Measurements from ENCODE around the gene LAMC2. TPM values are rescaled to one million over a fixed set of nuclear protein-coding genes. Genes with fewer than 3 reads are reported as not detected.

LAMC2 gene
- total and polyA plus RNA-seq, 2 of the 13 experiments (the other 11 are each of a cell fraction or from before 2014, with no cell fraction given): 0.03 TPM; not detected in 1

DNA sequence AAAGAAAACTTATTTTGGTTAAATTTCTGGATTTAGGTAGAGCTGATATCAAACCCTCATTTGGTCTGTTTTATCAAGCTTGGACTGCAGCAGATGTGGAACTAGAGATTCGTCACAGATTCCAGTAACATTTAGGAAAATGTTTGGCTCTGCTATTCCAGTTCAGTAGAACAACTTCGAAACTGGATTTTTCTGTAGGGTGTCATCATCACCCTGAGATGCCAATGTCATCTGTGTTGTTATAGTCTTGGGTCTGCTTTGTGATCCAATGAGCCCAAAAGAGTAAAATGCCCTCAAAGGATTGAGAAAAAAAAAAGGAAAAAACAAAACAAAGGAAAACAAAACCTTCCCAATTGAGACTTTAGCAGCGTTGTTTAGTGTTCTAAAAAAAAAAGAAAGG lies 55.4 kb downstream of the LAMC2 start:
- FAIRE-seq: no peak
- CTCF ChIA-PET (ENCODE audit: low intra/inter-chr PET ratio, low total read pairs): no interaction called here

More for the DNA sequence above, 55.4 kb downstream of the LAMC2 start:
- Histone ChIP-seq H3K27me3 (ENCODE audit: control insufficient read depth in 1 of 2, insufficient read depth in 2 of 2, low read length in 2 of 2) (peaks cover 0 to 12% of the 10 kb centered on the region in 2 experiments; a peak in 2 of 5 replicates), H3K79me2 (ENCODE audit: insufficient read depth, low read length) (no peaks in the 10 kb centered on the region), H3K4me1 (ENCODE audit: insufficient read depth, low read length) (no peaks in the 10 kb centered on the region), H3K4me3 (replicated peaks in 1 of 3; ENCODE audit: insufficient read depth in 1 of 3, low read depth in 2 of 3, low read length in 3 of 3) (no peak overlapping the region), H3K36me3 (replicated peaks in 1 of 2; ENCODE audit: control insufficient read depth in 1 of 2, insufficient read depth in 2 of 2, low read length in 2 of 2) (no peaks in the 10 kb centered on the region), H2AFZ (ENCODE audit: low read length) (no peak overlapping the region), H3K9ac (ENCODE audit: insufficient read depth, low read depth, low read length) (no peak overlapping the region), H3K9me3 (ENCODE audit: low read length) (no peaks in the 10 kb centered on the region), H3K27ac (ENCODE audit: extremely low read length, insufficient read depth, low read length) (no peak overlapping the region), H3K4me2 (ENCODE audit: low read depth, low read length) (no peak overlapping the region), H4K20me1 (ENCODE audit: insufficient read depth, low read length) (no peaks in the 10 kb centered on the region)
- 0% methylated on average over 3 of the region's 3 CpGs for WGBS (ENCODE audit: low lambda C conversion rate)
- POLR2A ChIA-PET: no interaction called here
- in situ Hi-C loops (cut with HindIII; ENCODE audit: extremely low pct_ligation_motif_present, low pct_unique_long_range_greater_than_20kb) (no loop called here), intact Hi-C loops (cut with micrococcal nuclease; ENCODE audit: unreplicated experiment) (no loop called here)
- BruUV-seq (replicated peaks): no TSS peak
- DNase-seq (ENCODE audit: low spot score) (no peak), ATAC-seq (no peak)
- no peak for TF ChIP-seq AGO1 (IDR thresholded peaks at IDR 0.05; ENCODE audit: low read depth, low read length, poor library complexity, severe bottlenecking)
- TF ChIP-seq YEATS4 (CRISPR knock-in tag; IDR thresholded peaks at IDR 0.05; ENCODE audit: borderline replicate concordance): no peak
- no peak for TF ChIP-seq ETV5 (CRISPR knock-in tag; IDR thresholded peaks at IDR 0.05; ENCODE audit: borderline replicate concordance)
- TF ChIP-seq, protein P1, sequence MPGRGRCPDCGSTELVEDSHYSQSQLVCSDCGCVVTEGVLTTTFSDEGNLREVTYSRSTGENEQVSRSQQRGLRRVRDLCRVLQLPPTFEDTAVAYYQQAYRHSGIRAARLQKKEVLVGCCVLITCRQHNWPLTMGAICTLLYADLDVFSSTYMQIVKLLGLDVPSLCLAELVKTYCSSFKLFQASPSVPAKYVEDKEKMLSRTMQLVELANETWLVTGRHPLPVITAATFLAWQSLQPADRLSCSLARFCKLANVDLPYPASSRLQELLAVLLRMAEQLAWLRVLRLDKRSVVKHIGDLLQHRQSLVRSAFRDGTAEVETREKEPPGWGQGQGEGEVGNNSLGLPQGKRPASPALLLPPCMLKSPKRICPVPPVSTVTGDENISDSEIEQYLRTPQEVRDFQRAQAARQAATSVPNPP (CRISPR knock-in tag; IDR thresholded peaks at IDR 0.05): no peak
- TF ChIP-seq KDM1A (CRISPR knock-in tag; IDR thresholded peaks at IDR 0.05): no peak
- TF ChIP-seq ZNF251 (CRISPR knock-in tag; IDR thresholded peaks at IDR 0.05): no peak
- no peak for TF ChIP-seq FOXJ3 (CRISPR knock-in tag; IDR thresholded peaks at IDR 0.05; ENCODE audit: borderline replicate concordance)
- TF ChIP-seq ISX (CRISPR knock-in tag; conservative IDR thresholded peaks at IDR 0.05): no peak
- no peak for TF ChIP-seq FOXK2 (IDR thresholded peaks at IDR 0.05)
- no peak for TF ChIP-seq TARDBP (CRISPR knock-in tag; IDR thresholded peaks at IDR 0.05)
- TF ChIP-seq GRHL1 (CRISPR knock-in tag; conservative IDR thresholded peaks at IDR 0.05): no peak
- no peak for TF ChIP-seq ZNF20 (CRISPR knock-in tag; IDR thresholded peaks at IDR 0.05)
- TF ChIP-seq ZNF468 (CRISPR knock-in tag; IDR thresholded peaks at IDR 0.05): no peak
- no peak for TF ChIP-seq KDM3A (CRISPR knock-in tag; IDR thresholded peaks at IDR 0.05; ENCODE audit: low read depth)
- no peak for TF ChIP-seq NFAT5 (CRISPR knock-in tag; IDR thresholded peaks at IDR 0.05)
